HG02840 (cell line): ENCODE results near the gene TBX1.

ENCODE experiments used
- ATAC-seq: cut with Tn5 transposase; IDR thresholded peaks from one replicate; pipeline ENCODE4 v1.9.1; 2021; ENCODE audit warnings: mild to moderate bottlenecking, moderate library complexity, moderate number of reproducible peaks; ENCODE audit not compliant: unreplicated experiment, low FRiP score

Gene TBX1

GRCh38 chr22:19737846-19738663, 22.5 kb upstream of the TBX1 start:
- ATAC-seq: no peak

GRCh38 chr22:19738664-19739447, 21.7 kb upstream of the TBX1 start:
- ATAC-seq: no peak

GRCh38 chr22:19739448-19739895, 21.1 kb upstream of the TBX1 start:
- no peak for ATAC-seq

GRCh38 chr22:19739911-19740449, 20.6 kb upstream of the TBX1 start:
- ATAC-seq: no peak

GRCh38 chr22:19740586-19740985, 20.0 kb upstream of the TBX1 start:
- ATAC-seq: no peak

GRCh38 chr22:19741053-19741452, 19.5 kb upstream of the TBX1 start:
- ATAC-seq: no peak

GRCh38 chr22:19742160-19743066, 18.2 kb upstream of the TBX1 start:
- ATAC-seq: no peak

- ATAC-seq: no peak
Observed at GRCh38 chr22:19743081-19743480, 17.5 kb upstream of the TBX1 start.

GRCh38 chr22:19743651-19744050, 16.9 kb upstream of the TBX1 start:
- no peak for ATAC-seq

GRCh38 chr22:19744350-19745006, 16.1 kb upstream of the TBX1 start:
- no peak for ATAC-seq

GRCh38 chr22:19745155-19746101, 15.2 kb upstream of the TBX1 start:
- no peak for ATAC-seq

- ATAC-seq: no peak
Observed at GRCh38 chr22:19746726-19747125, 13.9 kb upstream of the TBX1 start.

- ATAC-seq: no peak
Observed at GRCh38 chr22:19747551-19747950, 13.0 kb upstream of the TBX1 start.

- ATAC-seq: no peak
Observed at GRCh38 chr22:19748139-19748538, 12.4 kb upstream of the TBX1 start.

GRCh38 chr22:19748991-19749664, 11.4 kb upstream of the TBX1 start:
- no peak for ATAC-seq

GRCh38 chr22:19749876-19750275, 10.7 kb upstream of the TBX1 start:
- no peak for ATAC-seq

- no peak for ATAC-seq
Observed at GRCh38 chr22:19750507-19751490, 9.8 kb upstream of the TBX1 start.
